Thyroid gland (tissue), 4 donors: Measurements from ENCODE around the gene EHMT1.

ENCODE experiments used
- CTCF ChIP-seq, 6 experiments: fragments of 200-600 bp in 3 of 6; fragments of 450-650 bp in 3 of 6; sonication (generic) in 3 of 6; IDR thresholded peaks; one replicate each; pipeline ENCODE4 v1.5.1; 2016 to 2019; ENCODE audit warnings: antibody characterized with exemption in 6 of 6, mild to moderate bottlenecking in 2 of 6, inconsistent platforms in 1 of 6, moderate library complexity in 1 of 6
- POLR2A ChIP-seq, 2 donors: fragments of 450-650 bp; IDR thresholded peaks; one replicate each; pipeline ENCODE4 v1.6.1; 2017; ENCODE audit warnings: antibody characterized with exemption in 2 of 2, mild to moderate bottlenecking in 2 of 2, moderate library complexity in 1 of 2

GRCh38 chr9:137733429-137733828 is 114.6 kb downstream of the EHMT1 start:
- TF ChIP-seq CTCF (IDR thresholded peaks at IDR 0.05) (no peak), POLR2A (IDR thresholded peaks at IDR 0.05) (no peak)
